ENCODE data around the gene SLC39A6. TPM values are rescaled to one million over a fixed set of nuclear protein-coding genes. Genes with fewer than 3 reads are reported as not detected.
"Not testable (repeated sequence)": the region's sequence is repeated elsewhere in the genome, so short reads cannot be mapped to it uniquely, and the experiment has no call there.

Gene SLC39A6
- total and polyA plus RNA-seq, 11 donors, result 2.4 to 28.8 (median 15.2) TPM

GRCh38 chr18:36095936-36096519, 33.1 kb downstream of the SLC39A6 start:
- DNase-seq, result no peak
- H3K27me3 ChIP-seq, result peaks cover 0 to 5% (median 0%) of the 10 kb centered on the region in 9 donors
- no peak overlapping the region for H3K27ac ChIP-seq
- intact Hi-C loops (cut with DNase I), result loop anchor here (1.0 to 10.0 kb wide), 6 partner anchors 81 to 709 kb away; no protein-coding TSS in a partner anchor
- H3K4me3 ChIP-seq, result no peak overlapping the region
- WGBS, 4 donors, result 15 to 21% (median 17%) methylated on average over 1 of the region's 1 CpG
- no peak for TF ChIP-seq POLR2A (IDR thresholded peaks at IDR 0.05)
- TF ChIP-seq, protein P1, sequence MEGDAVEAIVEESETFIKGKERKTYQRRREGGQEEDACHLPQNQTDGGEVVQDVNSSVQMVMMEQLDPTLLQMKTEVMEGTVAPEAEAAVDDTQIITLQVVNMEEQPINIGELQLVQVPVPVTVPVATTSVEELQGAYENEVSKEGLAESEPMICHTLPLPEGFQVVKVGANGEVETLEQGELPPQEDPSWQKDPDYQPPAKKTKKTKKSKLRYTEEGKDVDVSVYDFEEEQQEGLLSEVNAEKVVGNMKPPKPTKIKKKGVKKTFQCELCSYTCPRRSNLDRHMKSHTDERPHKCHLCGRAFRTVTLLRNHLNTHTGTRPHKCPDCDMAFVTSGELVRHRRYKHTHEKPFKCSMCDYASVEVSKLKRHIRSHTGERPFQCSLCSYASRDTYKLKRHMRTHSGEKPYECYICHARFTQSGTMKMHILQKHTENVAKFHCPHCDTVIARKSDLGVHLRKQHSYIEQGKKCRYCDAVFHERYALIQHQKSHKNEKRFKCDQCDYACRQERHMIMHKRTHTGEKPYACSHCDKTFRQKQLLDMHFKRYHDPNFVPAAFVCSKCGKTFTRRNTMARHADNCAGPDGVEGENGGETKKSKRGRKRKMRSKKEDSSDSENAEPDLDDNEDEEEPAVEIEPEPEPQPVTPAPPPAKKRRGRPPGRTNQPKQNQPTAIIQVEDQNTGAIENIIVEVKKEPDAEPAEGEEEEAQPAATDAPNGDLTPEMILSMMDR (IDR thresholded peaks at IDR 0.05), result peak; percentile 34 to 77 (median 54)
- no peaks in the 10 kb centered on the region for H3K36me3 ChIP-seq
- H3K4me1 ChIP-seq, result no peaks in the 10 kb centered on the region
- no peaks in the 10 kb centered on the region for H3K9me3 ChIP-seq
- peak in 1 of 4 donors; percentile 42 for ATAC-seq

DNA sequence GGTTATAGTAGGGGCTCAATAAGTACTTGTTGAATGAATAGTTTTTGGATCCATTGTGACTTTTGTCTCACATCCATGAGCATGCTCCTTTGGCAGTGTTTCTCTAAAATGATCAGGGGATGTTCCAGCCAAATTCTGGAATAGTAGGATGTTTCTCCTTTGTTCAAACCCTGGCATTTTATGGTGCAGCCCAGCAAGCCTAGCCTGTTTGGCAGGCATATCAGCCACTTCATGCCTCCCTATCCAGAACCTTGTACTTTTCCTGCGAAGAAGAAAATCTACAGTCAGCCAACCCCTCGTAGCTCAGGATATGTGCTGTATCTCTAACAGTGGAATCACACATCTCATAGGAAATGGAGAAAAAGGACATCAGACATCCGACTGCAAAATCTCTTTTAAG, 34.7 kb downstream of the SLC39A6 start:
- H3K27ac ChIP-seq, result no peak overlapping the region
- no peaks in the 10 kb centered on the region for H3K36me3 ChIP-seq
- H3K4me3 ChIP-seq, result no peak overlapping the region
- intact Hi-C loops (cut with DNase I), result loop anchor here in 6 of 10 donors (2.0 to 10.0 kb wide), 4 partner anchors 80 to 710 kb away; no protein-coding TSS in a partner anchor
- TF ChIP-seq, protein P1 (IDR thresholded peaks at IDR 0.05), result no peak
- TF ChIP-seq POLR2A (IDR thresholded peaks at IDR 0.05), result no peak
- peaks cover 0 to 5% (median 0%) of the 10 kb centered on the region in 9 donors for H3K27me3 ChIP-seq
- 48 to 69% (median 53%) methylated on average over 3 of the region's 3 CpGs for WGBS, 4 donors
- DNase-seq (no peak), ATAC-seq (no peak)
- H3K4me1 ChIP-seq, result no peaks in the 10 kb centered on the region
- no peaks in the 10 kb centered on the region for H3K9me3 ChIP-seq

DNA sequence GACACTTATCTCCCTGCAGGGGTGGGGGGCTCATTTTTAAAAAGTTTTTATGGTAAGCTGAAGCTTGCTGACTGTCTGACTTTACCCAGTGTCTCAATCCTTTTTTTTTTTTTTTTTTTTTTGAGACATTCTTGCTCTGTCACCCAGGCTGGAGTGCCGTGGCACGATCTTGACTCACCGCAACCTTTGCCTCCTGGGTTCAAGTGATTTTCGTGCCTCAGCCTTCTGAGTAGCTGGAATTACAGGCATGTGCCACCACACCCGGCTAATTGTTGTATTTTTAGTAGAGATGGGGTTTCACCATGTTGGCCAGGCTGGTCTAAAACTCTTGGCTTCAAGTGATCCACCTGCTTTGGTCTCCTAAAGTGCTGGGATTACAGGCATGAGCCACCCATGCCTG, 37.0 kb downstream of the SLC39A6 start:
- H3K4me3 ChIP-seq, DNase-seq, H3K4me1 ChIP-seq, ATAC-seq, H3K27me3 ChIP-seq, H3K9me3 ChIP-seq, H3K27ac ChIP-seq, H3K36me3 ChIP-seq: not testable (repeated sequence)
- WGBS, 4 donors, result 76 to 81% (median 80%) methylated on average over 5 of the region's 5 CpGs
- intact Hi-C loops (cut with DNase I), result loop anchor here in 5 of 10 donors (10.0 kb wide), 3 partner anchors 77 to 713 kb away; no protein-coding TSS in a partner anchor

DNA sequence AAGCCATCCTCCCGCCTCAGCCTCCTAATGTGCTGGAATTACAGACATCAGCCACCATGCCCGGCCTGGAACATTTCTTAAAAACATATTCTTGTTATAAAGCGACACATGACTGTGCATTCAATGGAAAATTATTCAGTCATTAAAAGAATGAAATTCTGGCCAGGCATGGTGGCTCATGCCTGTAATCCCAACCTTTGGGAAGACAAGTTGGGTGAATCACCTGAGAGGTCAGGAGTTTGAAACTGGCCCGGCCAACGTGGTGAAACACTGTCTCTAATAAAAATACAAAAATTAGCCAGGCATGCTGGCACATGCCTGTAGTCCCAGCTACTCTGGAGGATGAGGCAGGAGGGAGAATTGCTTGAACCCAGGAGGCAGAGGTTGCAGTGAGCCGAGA, 40.1 kb downstream of the SLC39A6 start:
- H3K9me3 ChIP-seq, result peaks cover 0 to 7% (median 0%) of the 10 kb centered on the region in 12 donors
- intact Hi-C loops (cut with DNase I), result no loop called here
- TF ChIP-seq, protein P1 (IDR thresholded peaks at IDR 0.05), result no peak
- TF ChIP-seq POLR2A (IDR thresholded peaks at IDR 0.05), result no peak
- DNase-seq (no peak), ATAC-seq (no peak)
- no peaks in the 10 kb centered on the region for H3K4me1 ChIP-seq
- H3K36me3 ChIP-seq, result no peaks in the 10 kb centered on the region
- 82 to 88% (median 86%) methylated on average over 6 of the region's 6 CpGs for WGBS, 4 donors
- H3K27me3 ChIP-seq, result no peaks in the 10 kb centered on the region
- no peak overlapping the region for H3K4me3 ChIP-seq
- no peak overlapping the region for H3K27ac ChIP-seq

- intact Hi-C loops (cut with DNase I), result no loop called here
- DNase-seq, result no peak
- no peak for TF ChIP-seq POLR2A (IDR thresholded peaks at IDR 0.05)
- TF ChIP-seq, protein P1 (IDR thresholded peaks at IDR 0.05), result no peak
- 78 to 90% (median 81%) methylated on average over 2 of the region's 2 CpGs for WGBS, 4 donors
- Histone ChIP-seq H3K27ac (no peak overlapping the region), H3K27me3 (no peaks in the 10 kb centered on the region), H3K9me3 (peaks cover 0 to 7% (median 0%) of the 10 kb centered on the region in 12 donors), H3K36me3 (no peaks in the 10 kb centered on the region), H3K4me3 (no peak overlapping the region), H3K4me1 (no peaks in the 10 kb centered on the region)
- ATAC-seq, result no peak
Observed at GRCh38 chr18:36088256-36088655, 40.9 kb downstream of the SLC39A6 start.

Measured in heart left ventricle (tissue), 16 donors.